ENCODE measurements around the gene CX3CL1. TPM values are rescaled to one million over a fixed set of nuclear protein-coding genes. Genes with fewer than 3 reads are reported as not detected.

The CX3CL1 gene
- total RNA-seq, 1 experiment from 2014 or later, result not detected

GRCh38 chr16:57376313-57376818 is 4.1 kb downstream of the CX3CL1 start:
- CTCF ChIA-PET, result no interaction called here
- no peaks in the 10 kb centered on the region for H4K20me1 ChIP-seq (ENCODE audit: insufficient read depth)
- no peaks in the 10 kb centered on the region for H3K36me3 ChIP-seq (ENCODE audit: low read depth)
- peaks cover 35% of the 10 kb centered on the region for H3F3A ChIP-seq (ENCODE audit: insufficient read depth, low read depth)
- H3K4me3 ChIP-seq, result no peak overlapping the region
- peak overlapping the region; percentile 87; the same call in 1 of the 2 replicates for H3K27ac ChIP-seq
- intact Hi-C loops (cut with micrococcal nuclease; ENCODE audit: unreplicated experiment), result no loop called here
- DNase-seq, result no peak
- POLR2A ChIA-PET (ENCODE audit: unreplicated experiment), result no interaction called here
- no peaks in the 10 kb centered on the region for H3K27me3 ChIP-seq (ENCODE audit: insufficient read depth, low read depth)
- peaks cover 30% of the 10 kb centered on the region for H3K4me1 ChIP-seq (replicated peaks; ENCODE audit: insufficient read depth)
- peak overlapping the region; percentile 65 for H3K4me2 ChIP-seq
- no peak for TF ChIP-seq EZH2 (IDR thresholded peaks at IDR 0.05; ENCODE audit: low read depth)
- TF ChIP-seq CTCF (conservative IDR thresholded peaks at IDR 0.05), result no peak
- H3K9me3 ChIP-seq (ENCODE audit: insufficient read depth, low read depth), result no peaks in the 10 kb centered on the region
- no TSS peak for BruUV-seq (replicated peaks)
- no peak overlapping the region for H2AFZ ChIP-seq
- H3K79me2 ChIP-seq (ENCODE audit: low read depth), result no peaks in the 10 kb centered on the region
- H3K9me2 ChIP-seq (ENCODE audit: insufficient read depth), result no peaks in the 10 kb centered on the region

- TF ChIP-seq CTCF (conservative IDR thresholded peaks at IDR 0.05) (peak; percentile 65), EZH2 (IDR thresholded peaks at IDR 0.05; ENCODE audit: low read depth) (no peak)
- H2AFZ ChIP-seq, result no peak overlapping the region
- no TSS peak for BruUV-seq (replicated peaks)
- H3K4me2 ChIP-seq, result peak overlapping the region; percentile 65
- no peaks in the 10 kb centered on the region for H3K9me3 ChIP-seq (ENCODE audit: insufficient read depth, low read depth)
- H3K27me3 ChIP-seq (ENCODE audit: insufficient read depth, low read depth), result no peaks in the 10 kb centered on the region
- no peaks in the 10 kb centered on the region for H3K9me2 ChIP-seq (ENCODE audit: insufficient read depth)
- intact Hi-C loops (cut with micrococcal nuclease; ENCODE audit: unreplicated experiment), result loop anchor here (1.0 kb wide), 2 partner anchors 73 to 77 kb away; no protein-coding TSS in a partner anchor
- no peaks in the 10 kb centered on the region for H3K79me2 ChIP-seq (ENCODE audit: low read depth)
- CTCF ChIA-PET, result interaction anchor here (1.5 kb wide), 1 partner anchor 40 kb away, joined by 7 read pairs; no protein-coding TSS in a partner anchor
- POLR2A ChIA-PET (ENCODE audit: unreplicated experiment), result interaction anchor here (0.7 kb wide), 1 partner anchor 17 kb away, joined by 8 read pairs; no protein-coding TSS in a partner anchor
- peak; percentile 72 to 85 for DNase-seq
- no peaks in the 10 kb centered on the region for H4K20me1 ChIP-seq (ENCODE audit: insufficient read depth)
- H3K27ac ChIP-seq, result peak overlapping the region; percentile 87
- no peaks in the 10 kb centered on the region for H3K36me3 ChIP-seq (ENCODE audit: low read depth)
- H3K4me1 ChIP-seq (replicated peaks; ENCODE audit: insufficient read depth), result peaks cover 30% of the 10 kb centered on the region
- H3K4me3 ChIP-seq, result peak overlapping the region; percentile 11; the same call in 1 of the 2 replicates
- H3F3A ChIP-seq (ENCODE audit: insufficient read depth, low read depth), result peaks cover 35% of the 10 kb centered on the region
These were observed 5.0 kb downstream of the CX3CL1 start for GRCh38 chr16:57377080-57377841.

DNA sequence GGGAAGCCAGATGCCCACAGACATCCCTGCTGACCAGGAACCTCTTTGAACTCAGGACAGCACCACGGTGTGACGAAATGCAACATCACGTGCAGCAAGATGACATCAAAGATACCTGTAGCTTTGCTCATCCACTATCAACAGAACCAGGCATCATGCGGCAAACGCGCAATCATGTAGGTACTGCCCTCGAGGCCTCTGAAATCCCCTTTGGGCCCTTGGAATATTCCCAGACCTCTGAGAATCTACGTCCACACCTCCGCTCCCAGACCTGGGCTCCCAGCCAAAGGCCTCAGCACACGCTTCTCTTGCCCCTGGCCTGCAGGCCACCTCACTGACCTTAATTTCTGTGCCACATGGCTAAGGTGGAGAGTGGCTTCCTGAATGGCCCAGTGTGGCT is 7.3 kb downstream of the CX3CL1 start:
- Histone ChIP-seq H3K36me3 (ENCODE audit: low read depth) (no peaks in the 10 kb centered on the region), H4K20me1 (ENCODE audit: insufficient read depth) (no peaks in the 10 kb centered on the region), H3K9me3 (ENCODE audit: insufficient read depth, low read depth) (no peaks in the 10 kb centered on the region), H3F3A (ENCODE audit: insufficient read depth, low read depth) (peaks cover 35% of the 10 kb centered on the region), H3K9me2 (ENCODE audit: insufficient read depth) (no peaks in the 10 kb centered on the region), H3K79me2 (ENCODE audit: low read depth) (no peaks in the 10 kb centered on the region), H3K27me3 (ENCODE audit: insufficient read depth, low read depth) (no peaks in the 10 kb centered on the region), H3K4me1 (replicated peaks; ENCODE audit: insufficient read depth) (peaks cover 41% of the 10 kb centered on the region), H3K4me2 (no peak overlapping the region), H3K27ac (peak overlapping the region; percentile 87; the same call in 1 of the 2 replicates), H2AFZ (no peak overlapping the region), H3K4me3 (no peak overlapping the region)
- ChIA-PET CTCF (no interaction called here), POLR2A (ENCODE audit: unreplicated experiment) (no interaction called here)
- intact Hi-C loops (cut with micrococcal nuclease; ENCODE audit: unreplicated experiment), result loop anchor here (1.0 to 2.0 kb wide), 2 partner anchors 9 to 37 kb away; no protein-coding TSS in a partner anchor
- BruUV-seq (replicated peaks), result no TSS peak
- TF ChIP-seq EZH2 (IDR thresholded peaks at IDR 0.05; ENCODE audit: low read depth) (no peak), CTCF (conservative IDR thresholded peaks at IDR 0.05) (no peak)
- peak; percentile 72 to 82 for DNase-seq

All from PC-9 (cell line).